GM19455 (cell line): ENCODE data around the gene LRRK1.

Experiments used
- ATAC-seq: cut with Tn5 transposase; IDR thresholded peaks from one replicate; pipeline ENCODE4 v1.9.1; 2021; ENCODE audit not compliant: unreplicated experiment

LRRK1 gene

GRCh38 chr15:101107625-101108460 is 188.7 kb downstream of the LRRK1 start:
- ATAC-seq, result no peak

DNA sequence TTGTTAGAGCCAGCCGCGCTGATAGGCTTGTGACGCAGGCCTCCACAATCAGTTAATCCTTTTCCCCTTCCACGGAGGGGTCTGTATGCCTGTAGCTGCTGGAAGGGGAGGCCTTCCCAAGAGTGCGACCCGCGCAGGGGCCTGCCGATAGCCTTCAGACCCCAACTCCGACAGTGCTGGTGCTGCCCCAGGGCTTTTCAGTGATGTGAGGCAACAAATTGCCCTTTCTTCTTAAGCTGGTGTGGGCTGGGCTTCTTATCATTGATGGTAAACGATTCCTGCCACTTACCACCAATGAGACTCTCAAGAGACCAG is 189.3 kb downstream of the LRRK1 start:
- ATAC-seq, result no peak

- ATAC-seq, result no peak
Observed at GRCh38 chr15:101108791-101109190, 189.6 kb downstream of the LRRK1 start.

GRCh38 chr15:101110681-101111569 is 191.8 kb downstream of the LRRK1 start:
- no peak for ATAC-seq

DNA sequence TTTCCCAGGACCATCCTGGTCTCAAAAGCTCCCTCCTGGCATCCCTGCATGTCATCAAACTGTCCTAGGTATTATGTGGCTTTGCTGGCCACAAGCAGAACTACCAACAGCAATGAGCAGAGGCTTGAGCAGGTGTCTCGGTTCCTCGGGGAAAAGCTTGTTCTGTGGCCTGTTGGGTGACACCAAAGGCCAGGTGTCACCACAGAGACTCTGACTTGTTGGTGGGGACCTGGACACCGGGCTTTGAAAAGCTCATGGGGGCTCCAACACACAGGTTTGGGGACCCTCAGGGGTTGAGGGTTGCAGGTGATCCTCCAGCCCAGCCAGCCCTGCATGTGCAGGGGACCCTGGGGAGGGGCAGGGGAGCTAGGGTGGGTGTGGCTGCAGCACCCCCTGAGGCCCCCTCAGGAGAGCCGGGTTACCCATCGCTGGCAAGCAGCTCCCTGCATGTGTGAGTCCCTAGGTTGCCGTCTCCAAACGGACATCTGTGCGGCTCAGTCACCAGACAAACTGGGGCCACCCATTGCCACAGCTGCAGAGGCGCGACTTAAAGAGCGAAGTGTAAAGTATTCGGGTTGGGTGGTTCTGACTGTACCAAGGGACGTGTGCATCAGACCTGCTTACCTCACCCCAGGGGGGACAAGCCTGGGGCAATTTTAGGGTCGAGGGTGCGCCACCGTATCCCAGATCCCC is 192.6 kb downstream of the LRRK1 start:
- ATAC-seq, result no peak

- ATAC-seq, result no peak
Observed at GRCh38 chr15:101112336-101113113, 193.4 kb downstream of the LRRK1 start.

GRCh38 chr15:101113114-101114005 is 194.2 kb downstream of the LRRK1 start:
- no peak for ATAC-seq

- ATAC-seq, result no peak
Observed at GRCh38 chr15:101114166-101114565, 195.0 kb downstream of the LRRK1 start.

DNA sequence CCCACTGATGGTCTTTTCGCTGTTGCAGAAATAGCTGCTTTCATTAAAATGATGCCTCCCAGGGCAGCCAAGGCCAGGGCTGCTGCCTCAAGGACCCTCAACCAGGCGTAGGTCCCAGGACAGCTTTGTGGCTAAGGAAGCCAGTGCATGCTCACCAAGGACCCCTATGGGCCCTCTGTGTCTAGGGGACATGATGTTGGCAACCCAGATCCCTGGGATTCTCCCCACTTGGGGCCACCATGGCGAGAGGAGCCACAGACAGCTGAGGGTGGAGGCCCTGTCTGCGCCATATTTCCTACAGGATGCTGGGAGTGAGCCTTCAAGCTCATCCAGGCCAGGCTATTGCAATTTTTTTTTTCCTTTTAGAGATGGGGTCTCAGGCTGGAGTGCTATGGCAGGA is 195.5 kb downstream of the LRRK1 start:
- ATAC-seq, result no peak

GRCh38 chr15:101115393-101115785 is 196.2 kb downstream of the LRRK1 start:
- no peak for ATAC-seq

GRCh38 chr15:101115786-101116680 is 196.9 kb downstream of the LRRK1 start:
- no peak for ATAC-seq

- no peak for ATAC-seq
Observed at GRCh38 chr15:101116681-101116976, 197.5 kb downstream of the LRRK1 start.

DNA sequence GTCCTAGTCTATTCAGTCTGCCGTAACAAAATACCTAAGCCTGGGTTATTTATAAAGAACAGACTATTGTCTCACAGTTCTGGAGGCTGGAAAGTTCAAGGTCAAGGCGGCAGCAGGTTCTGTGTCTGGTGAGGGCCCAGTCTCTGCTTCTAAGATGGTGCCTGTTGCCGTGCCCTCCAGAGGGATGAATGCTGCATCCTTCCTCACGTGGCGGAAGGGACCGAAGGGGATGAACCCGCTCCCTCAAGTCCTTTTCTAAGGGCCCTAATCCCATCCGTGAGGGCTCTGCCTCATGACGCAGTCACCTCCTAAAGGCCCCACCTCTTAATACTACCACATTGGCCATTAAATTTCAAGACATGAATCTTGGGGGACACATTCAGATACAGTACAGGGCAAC is 199.0 kb downstream of the LRRK1 start:
- no peak for ATAC-seq

DNA sequence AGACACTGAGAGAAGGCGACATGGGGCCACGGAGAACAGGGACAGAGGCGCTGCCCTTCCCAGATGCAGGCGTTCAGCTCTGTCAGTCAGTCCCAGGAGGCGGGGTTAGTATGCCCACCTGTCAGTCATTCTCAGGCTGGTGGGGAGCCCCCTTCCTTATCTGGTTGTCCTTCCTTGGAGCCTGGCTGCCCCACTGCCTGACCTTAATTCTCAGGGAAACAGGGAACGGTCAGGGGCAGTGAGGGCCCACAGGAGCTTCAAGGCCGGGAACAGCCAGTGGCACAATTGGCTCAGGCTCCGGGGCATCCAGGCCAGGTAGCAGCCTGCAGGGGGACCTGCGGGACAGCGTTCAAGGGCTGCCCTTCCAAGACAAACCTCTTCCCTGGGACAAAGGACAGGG is 199.5 kb downstream of the LRRK1 start:
- ATAC-seq, result no peak

DNA sequence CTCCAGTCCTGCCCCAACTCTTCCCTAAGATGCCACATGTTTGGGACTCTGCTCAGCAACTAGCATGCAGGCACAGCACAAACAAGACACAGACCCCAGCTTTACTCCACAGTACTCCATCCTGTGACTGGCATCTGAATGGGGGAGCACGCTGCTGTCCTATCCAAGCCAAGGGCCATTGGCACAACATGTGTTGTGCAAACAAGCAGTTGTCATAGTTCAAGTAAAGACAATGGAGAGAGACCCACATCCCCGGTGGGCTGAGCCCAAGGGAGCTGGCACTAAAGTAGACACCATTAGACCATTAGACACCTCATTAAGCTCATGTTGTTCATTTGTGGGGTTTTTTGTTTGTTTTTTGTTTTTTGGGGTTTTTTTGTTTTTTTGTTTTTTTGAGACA is 200.0 kb downstream of the LRRK1 start:
- ATAC-seq, result no peak
